GM12878 (cell line): ENCODE results near the gene RAE1. TPM values are rescaled to one million over a fixed set of nuclear protein-coding genes. Genes with fewer than 3 reads are reported as not detected.

Experiments
- BHLHE40 ChIP-seq, 2 experiments: fragments of 450-650 bp in 1 of 2; IDR thresholded peaks; 2 replicates each; pipeline ENCODE4 v1.6.1; 2011 to 2017; ENCODE audit warnings: low read depth in 2 of 2, borderline replicate concordance in 1 of 2, improper control_type of control experiment in 1 of 2, low read length in 1 of 2, mild to moderate bottlenecking in 1 of 2
- CHD2 ChIP-seq: IDR thresholded peaks from 2 replicates; pipeline ENCODE4 v1.6.1; 2011; ENCODE audit warnings: low read depth, low read length, improper control_type of control experiment, borderline replicate concordance
- CREB1 ChIP-seq: IDR thresholded peaks from 2 replicates; pipeline ENCODE4 v1.6.1; 2012; ENCODE audit warnings: low read depth, mild to moderate bottlenecking, inconsistent platforms
- DPF2 ChIP-seq: fragments of 450-650 bp; IDR thresholded peaks from 2 replicates; pipeline ENCODE4 v1.6.1; 2017; ENCODE audit warnings: mild to moderate bottlenecking
- EED ChIP-seq: sonication (generic); IDR thresholded peaks from 2 replicates; pipeline ENCODE4 v1.6.1; 2016; ENCODE audit warnings: antibody characterized with exemption, low read depth
- ETV6 ChIP-seq, 2 experiments: fragments of 450-650 bp in 1 of 2; IDR thresholded peaks in 1 of 2; conservative IDR thresholded peaks in 1 of 2; 2 replicates each; pipeline ENCODE4 v1.6.1; 2014; ENCODE audit warnings: antibody characterized with exemption in 1 of 2, borderline replicate concordance in 1 of 2, low read depth in 1 of 2, mild to moderate bottlenecking in 1 of 2, moderate library complexity in 1 of 2
- FOS ChIP-seq: IDR thresholded peaks from 3 replicates; pipeline ENCODE4 v1.6.1; 2011; ENCODE audit warnings: borderline replicate concordance; ENCODE audit not compliant: insufficient read length; ENCODE audit errors: extremely low read depth
- FOXM1 ChIP-seq: IDR thresholded peaks from 2 replicates; pipeline ENCODE4 v1.6.1; 2012; ENCODE audit warnings: low read depth, mild to moderate bottlenecking, inconsistent platforms, low read length, moderate library complexity
- HDGF ChIP-seq: fragments of 450-650 bp; IDR thresholded peaks from 2 replicates; pipeline ENCODE4 v1.6.1; 2016; ENCODE audit warnings: antibody characterized with exemption
- IKZF1 ChIP-seq: fragments of 450-650 bp; conservative IDR thresholded peaks from 2 replicates; pipeline ENCODE4 v1.6.1; 2017; ENCODE audit warnings: antibody characterized with exemption, mild to moderate bottlenecking
- MLLT1 ChIP-seq: fragments of 450-650 bp; IDR thresholded peaks from 2 replicates; pipeline ENCODE4 v1.6.1; 2016; ENCODE audit warnings: mild to moderate bottlenecking
- MTA3 ChIP-seq: IDR thresholded peaks from 2 replicates; pipeline ENCODE4 v1.6.1; 2012; ENCODE audit warnings: low read length, inconsistent platforms, borderline replicate concordance
- MXI1 ChIP-seq: fragments of 150-350 bp; IDR thresholded peaks from 2 replicates; pipeline ENCODE4 v1.6.1; 2011; ENCODE audit warnings: low read depth, mild to moderate bottlenecking, inconsistent platforms, low read length, improper control_type of control experiment
- NR2C1 ChIP-seq: fragments of 450-650 bp; IDR thresholded peaks from 2 replicates; pipeline ENCODE4 v1.6.1; 2017; ENCODE audit warnings: antibody characterized with exemption, mild to moderate bottlenecking, moderate library complexity
- NRF1 ChIP-seq: conservative IDR thresholded peaks from 2 replicates; pipeline ENCODE4 v1.6.1; 2011; ENCODE audit warnings: mild to moderate bottlenecking, low read depth, low read length, improper control_type of control experiment
- PML ChIP-seq: IDR thresholded peaks from 2 replicates; pipeline ENCODE4 v1.6.1; 2012; ENCODE audit warnings: low read length, inconsistent platforms
- POLR2AphosphoS5 ChIP-seq: IDR thresholded peaks from 2 replicates; pipeline ENCODE4 v1.6.1; 2011; ENCODE audit warnings: mild to moderate bottlenecking, low read length, inconsistent platforms
- RELA ChIP-seq: fragments of 450-650 bp; IDR thresholded peaks from 2 replicates; pipeline ENCODE4 v1.8.0; 2014; ENCODE audit warnings: borderline replicate concordance; ENCODE audit not compliant: partially characterized antibody
- RFX5 ChIP-seq: IDR thresholded peaks from 2 replicates; pipeline ENCODE4 v1.6.1; 2011; ENCODE audit warnings: low read depth, low read length, improper control_type of control experiment
- RUNX3 ChIP-seq: IDR thresholded peaks from 2 replicates; pipeline ENCODE4 v1.6.1; 2012; ENCODE audit warnings: low read length, inconsistent platforms
- SMAD1 ChIP-seq: fragments of 450-650 bp; IDR thresholded peaks from 2 replicates; pipeline ENCODE4 v1.6.1; 2018; ENCODE audit warnings: mild to moderate bottlenecking, low read depth; ENCODE audit not compliant: partially characterized antibody
- SREBF1 ChIP-seq: IDR thresholded peaks from 2 replicates; pipeline ENCODE4 v1.6.1; 2012; ENCODE audit warnings: mild to moderate bottlenecking, low read length
- STAT1 ChIP-seq: fragments of 450-650 bp; conservative IDR thresholded peaks from 2 replicates; pipeline ENCODE4 v1.6.1; 2014; ENCODE audit warnings: antibody characterized with exemption, mild to moderate bottlenecking
- STAT3 ChIP-seq: IDR thresholded peaks from 2 replicates; pipeline ENCODE4 v1.6.1; 2011; ENCODE audit warnings: low read depth, low read length, improper control_type of control experiment
- TCF7 ChIP-seq: IDR thresholded peaks from 2 replicates; pipeline ENCODE4 v1.6.1; 2014; ENCODE audit warnings: antibody characterized with exemption, borderline replicate concordance
- YBX1 ChIP-seq: fragments of 450-650 bp; IDR thresholded peaks from 2 replicates; pipeline ENCODE4 v1.6.1; 2016; ENCODE audit warnings: antibody characterized with exemption
- YY1 ChIP-seq: IDR thresholded peaks from 2 replicates; pipeline ENCODE4 v1.6.1; 2011; ENCODE audit warnings: low read depth, mild to moderate bottlenecking, low read length
- ZSCAN29 ChIP-seq: fragments of 450-650 bp; IDR thresholded peaks from 2 replicates; pipeline ENCODE4 v1.6.1; 2017; ENCODE audit warnings: mild to moderate bottlenecking, moderate library complexity
- polyA plus RNA-seq, 11 experiments: library from polyadenylated mRNA; depleted of rRNA in 4 of 11; unstranded in 6 of 11; stranded (reverse) in 5 of 11; fragments of >200 nt; fragmentation: Nextera tagmentation in 4 of 11; fragmentation: Illumina TruSeq in 1 of 11; extraction: Ambion mirVana in 4 of 11; extraction: Trizol in 1 of 11; gene quantifications; 1 replicate in 1 of 11; 2 replicates in 10 of 11; pipeline versions ENCODE4 v1.2.1 to v1.2.3, GENCODE V29; 2011 to 2016; ENCODE audit warnings: inconsistent platforms in 2 of 11, missing spikeins in 2 of 11, low read depth in 1 of 11
- total RNA-seq, 4 experiments: library from RNA; depleted of rRNA in 3 of 4; stranded (reverse); fragments of >200 nt in 3 of 4; fragmentation: Illumina TruSeq in 1 of 4; extraction: Trizol in 1 of 4; gene quantifications; 2 replicates each; pipeline versions ENCODE4 v1.2.1 to v1.2.3, GENCODE V29; 2013 to 2021
- TF ChIP-seq, protein P1 (sequence below): fragments of 450-650 bp; IDR thresholded peaks from 2 replicates; pipeline ENCODE4 v1.6.1; 2014; ENCODE audit warnings: mild to moderate bottlenecking
- TF ChIP-seq, protein P2 (sequence below): fragments of 450-650 bp; IDR thresholded peaks from 2 replicates; pipeline ENCODE4 v1.6.1; 2017; ENCODE audit warnings: low read depth, mild to moderate bottlenecking, moderate library complexity

The RAE1 gene
- total and polyA plus RNA-seq, 10 of the 15 experiments (the other 5 are each of a cell fraction or from before 2014, with no cell fraction given), result 28.7 to 107 (median 49.3) TPM

DNA sequence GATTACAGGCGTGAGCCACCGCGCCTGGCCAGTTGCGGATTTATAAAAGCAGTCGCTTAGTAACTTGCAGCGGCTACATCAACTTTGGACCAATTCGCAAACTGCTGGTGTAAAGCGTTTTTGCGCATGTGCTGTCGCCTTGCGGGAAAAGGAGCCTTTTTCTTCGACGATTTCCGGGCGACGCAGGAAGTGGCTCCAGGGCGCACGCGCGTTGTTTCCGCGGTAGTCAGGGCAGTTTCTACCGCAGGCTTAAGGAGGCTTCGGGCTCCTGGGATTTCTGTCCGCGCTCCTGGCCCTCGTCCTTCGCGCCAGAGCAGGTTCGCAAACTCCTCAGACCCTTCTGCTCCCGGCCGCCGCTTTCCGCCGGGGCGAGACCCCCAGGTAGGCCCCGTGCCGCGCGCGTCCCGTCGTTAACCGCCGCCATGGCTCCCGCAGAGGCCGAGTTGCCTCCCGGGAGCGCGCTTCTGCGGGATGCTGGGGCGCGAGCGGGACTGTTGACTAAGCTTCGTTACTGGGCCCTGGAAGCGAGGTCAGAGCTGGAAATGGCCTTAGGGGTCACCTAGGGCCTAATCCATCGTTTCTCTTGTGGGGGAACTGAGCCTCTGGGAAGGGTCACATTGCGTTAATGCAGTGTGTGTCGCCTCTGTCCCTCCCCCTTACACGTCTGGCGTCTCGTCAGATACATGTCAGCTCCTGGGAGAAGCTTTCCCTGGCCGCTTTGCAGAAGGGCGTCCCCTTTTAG lies at the start of gene RAE1 (continued):
- no peak for TF ChIP-seq SREBF1
- TF ChIP-seq YBX1, result no peak
- TF ChIP-seq NR2C1, result no peak
- TF ChIP-seq RFX5, result no peak
- peak; percentile 78 for TF ChIP-seq IKZF1
- 0 out of 2 replicates have a peak, but pooled peaks have one; percentile 15 for TF ChIP-seq EED
- TF ChIP-seq POLR2AphosphoS5, result peak; percentile 84
- peak; percentile 65 for TF ChIP-seq MLLT1
- TF ChIP-seq RUNX3, result peak; percentile 77
- TF ChIP-seq RELA, result peak; percentile 33
- no peak for TF ChIP-seq MTA3
- no peak for TF ChIP-seq ETV6 (conservative IDR thresholded peaks at IDR 0.05 in 1 of 2, IDR thresholded peaks at IDR 0.05 in 1 of 2; ENCODE audit: borderline replicate concordance in 1 of 2, low read depth in 1 of 2)
- 0 out of 2 replicates have a peak, but pooled peaks have one; percentile 34 for TF ChIP-seq STAT1
- no peak for TF ChIP-seq SMAD1
- TF ChIP-seq FOS, result no peak
- peak; percentile 77 for TF ChIP-seq CREB1
- TF ChIP-seq TCF7, result no peak
- peak; percentile 58; the same call in 1 of the 2 replicates for TF ChIP-seq MXI1
- TF ChIP-seq PML, result 0 out of 2 replicates have a peak, but pooled peaks have one; percentile 55
- peak; percentile 88 for TF ChIP-seq YY1
- no peak for TF ChIP-seq ZSCAN29
- TF ChIP-seq HDGF, result no peak
- TF ChIP-seq STAT3, result no peak
- TF ChIP-seq DPF2, result no peak
- peak in 1 of 2 experiments; percentile 53; a peak in 2 of 4 replicates for TF ChIP-seq BHLHE40 (IDR thresholded peaks at IDR 0.05; ENCODE audit: borderline replicate concordance in 1 of 2, low read depth in 2 of 2, low read length in 1 of 2)
- peak; percentile 59 for TF ChIP-seq NRF1
- TF ChIP-seq FOXM1, result no peak
- TF ChIP-seq CHD2, result no peak
- TF ChIP-seq, protein P1, sequence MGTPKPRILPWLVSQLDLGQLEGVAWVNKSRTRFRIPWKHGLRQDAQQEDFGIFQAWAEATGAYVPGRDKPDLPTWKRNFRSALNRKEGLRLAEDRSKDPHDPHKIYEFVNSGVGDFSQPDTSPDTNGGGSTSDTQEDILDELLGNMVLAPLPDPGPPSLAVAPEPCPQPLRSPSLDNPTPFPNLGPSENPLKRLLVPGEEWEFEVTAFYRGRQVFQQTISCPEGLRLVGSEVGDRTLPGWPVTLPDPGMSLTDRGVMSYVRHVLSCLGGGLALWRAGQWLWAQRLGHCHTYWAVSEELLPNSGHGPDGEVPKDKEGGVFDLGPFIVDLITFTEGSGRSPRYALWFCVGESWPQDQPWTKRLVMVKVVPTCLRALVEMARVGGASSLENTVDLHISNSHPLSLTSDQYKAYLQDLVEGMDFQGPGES, result no peak
- TF ChIP-seq, protein P2, sequence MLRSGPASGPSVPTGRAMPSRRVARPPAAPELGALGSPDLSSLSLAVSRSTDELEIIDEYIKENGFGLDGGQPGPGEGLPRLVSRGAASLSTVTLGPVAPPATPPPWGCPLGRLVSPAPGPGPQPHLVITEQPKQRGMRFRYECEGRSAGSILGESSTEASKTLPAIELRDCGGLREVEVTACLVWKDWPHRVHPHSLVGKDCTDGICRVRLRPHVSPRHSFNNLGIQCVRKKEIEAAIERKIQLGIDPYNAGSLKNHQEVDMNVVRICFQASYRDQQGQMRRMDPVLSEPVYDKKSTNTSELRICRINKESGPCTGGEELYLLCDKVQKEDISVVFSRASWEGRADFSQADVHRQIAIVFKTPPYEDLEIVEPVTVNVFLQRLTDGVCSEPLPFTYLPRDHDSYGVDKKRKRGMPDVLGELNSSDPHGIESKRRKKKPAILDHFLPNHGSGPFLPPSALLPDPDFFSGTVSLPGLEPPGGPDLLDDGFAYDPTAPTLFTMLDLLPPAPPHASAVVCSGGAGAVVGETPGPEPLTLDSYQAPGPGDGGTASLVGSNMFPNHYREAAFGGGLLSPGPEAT, result peak; percentile 70; the same call in 1 of the 2 replicates
